Nephron progenitor cell (in vitro differentiated cells): ENCODE results near the gene FMNL2.

Experiments
- DNase-seq: peaks from one replicate; pipeline ENCODE4 v3.0.0; 2021
- H3K27ac Mint-ChIP-seq: 2 replicates; pipeline ENCODE4 v1.8.0; 2021; ENCODE audit warnings: mild to moderate bottlenecking, moderate library complexity, mixed read lengths
- H3K27me3 Mint-ChIP-seq: 2 replicates; pipeline ENCODE4 v1.8.0; 2021; ENCODE audit warnings: mild to moderate bottlenecking, low read depth, mixed read lengths; ENCODE audit not compliant: poor library complexity
- H3K36me3 Mint-ChIP-seq: 2 replicates; pipeline ENCODE4 v1.8.0; 2021; ENCODE audit warnings: low read depth, mixed read lengths
- H3K4me1 Mint-ChIP-seq: 2 replicates; pipeline ENCODE4 v1.8.0; 2021; ENCODE audit warnings: mixed read lengths
- H3K4me3 Mint-ChIP-seq: 2 replicates; pipeline ENCODE4 v1.8.0; 2021; ENCODE audit warnings: mild to moderate bottlenecking, moderate library complexity, mixed read lengths
- H3K9me3 Mint-ChIP-seq: 2 replicates; pipeline ENCODE4 v1.8.0; 2021; ENCODE audit warnings: mild to moderate bottlenecking, moderate library complexity, mixed read lengths
- TF ChIP-seq, protein P1 (sequence below): fragments of 200-600 bp; sonication (generic); IDR thresholded peaks from 2 replicates; pipeline ENCODE4 v1.5.0; 2021; ENCODE audit warnings: antibody characterized with exemption

Gene FMNL2

GRCh38 chr2:152483276-152484063 lies 148.5 kb downstream of the FMNL2 start:
- TF ChIP-seq, protein P1, sequence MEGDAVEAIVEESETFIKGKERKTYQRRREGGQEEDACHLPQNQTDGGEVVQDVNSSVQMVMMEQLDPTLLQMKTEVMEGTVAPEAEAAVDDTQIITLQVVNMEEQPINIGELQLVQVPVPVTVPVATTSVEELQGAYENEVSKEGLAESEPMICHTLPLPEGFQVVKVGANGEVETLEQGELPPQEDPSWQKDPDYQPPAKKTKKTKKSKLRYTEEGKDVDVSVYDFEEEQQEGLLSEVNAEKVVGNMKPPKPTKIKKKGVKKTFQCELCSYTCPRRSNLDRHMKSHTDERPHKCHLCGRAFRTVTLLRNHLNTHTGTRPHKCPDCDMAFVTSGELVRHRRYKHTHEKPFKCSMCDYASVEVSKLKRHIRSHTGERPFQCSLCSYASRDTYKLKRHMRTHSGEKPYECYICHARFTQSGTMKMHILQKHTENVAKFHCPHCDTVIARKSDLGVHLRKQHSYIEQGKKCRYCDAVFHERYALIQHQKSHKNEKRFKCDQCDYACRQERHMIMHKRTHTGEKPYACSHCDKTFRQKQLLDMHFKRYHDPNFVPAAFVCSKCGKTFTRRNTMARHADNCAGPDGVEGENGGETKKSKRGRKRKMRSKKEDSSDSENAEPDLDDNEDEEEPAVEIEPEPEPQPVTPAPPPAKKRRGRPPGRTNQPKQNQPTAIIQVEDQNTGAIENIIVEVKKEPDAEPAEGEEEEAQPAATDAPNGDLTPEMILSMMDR = no peak
- H3K36me3 Mint-ChIP-seq = peaks cover 8% of the 10 kb centered on the region
- no peaks in the 10 kb centered on the region for H3K9me3 Mint-ChIP-seq
- DNase-seq = no peak
- no peaks in the 10 kb centered on the region for H3K27me3 Mint-ChIP-seq
- H3K4me1 Mint-ChIP-seq = peaks cover 62% of the 10 kb centered on the region
- H3K27ac Mint-ChIP-seq = no peak overlapping the region
- no peak overlapping the region for H3K4me3 Mint-ChIP-seq

DNA sequence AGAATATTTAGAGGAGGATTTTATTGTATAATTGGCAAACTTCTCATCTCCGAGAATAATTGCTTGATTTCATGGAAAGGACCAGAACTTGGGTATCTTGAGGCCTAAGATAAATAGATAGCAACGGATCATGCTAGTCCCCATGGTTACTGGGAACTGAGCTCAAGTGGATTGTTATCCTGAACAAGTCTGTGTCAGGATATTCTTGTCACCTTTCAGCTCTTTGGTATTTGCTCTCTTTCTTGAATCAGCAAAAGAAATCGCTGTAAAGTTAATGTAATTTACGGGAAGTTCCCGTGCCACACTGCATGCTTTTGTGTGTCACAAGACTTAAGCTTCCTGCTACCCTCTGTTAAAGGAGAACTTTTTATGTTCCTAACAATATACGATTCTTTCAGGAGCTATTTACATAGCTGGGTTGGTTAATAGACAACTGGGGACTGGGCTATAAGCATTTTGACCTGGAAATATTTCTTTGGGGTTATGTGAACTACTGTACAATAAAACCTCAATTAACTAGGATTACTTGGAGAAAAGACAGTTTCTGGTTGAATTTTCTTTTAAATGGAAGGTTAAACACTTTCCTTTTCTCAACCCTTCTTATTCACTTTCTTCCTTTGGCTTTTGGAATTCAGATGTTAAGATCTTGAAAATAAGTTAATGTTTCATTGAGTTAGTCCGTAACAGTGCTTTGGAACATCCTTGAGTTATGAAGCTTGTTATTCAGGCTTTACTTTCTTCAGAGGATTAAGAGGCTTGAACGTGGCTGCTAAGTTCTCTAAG lies 151.2 kb downstream of the FMNL2 start:
- peaks cover 82% of the 10 kb centered on the region for H3K4me1 Mint-ChIP-seq
- H3K27me3 Mint-ChIP-seq = peaks cover 2% of the 10 kb centered on the region
- no peak overlapping the region for H3K4me3 Mint-ChIP-seq
- TF ChIP-seq, protein P1 = no peak
- no peaks in the 10 kb centered on the region for H3K9me3 Mint-ChIP-seq
- DNase-seq = no peak
- H3K27ac Mint-ChIP-seq = peak overlapping the region; percentile 18
- H3K36me3 Mint-ChIP-seq = peaks cover 8% of the 10 kb centered on the region

GRCh38 chr2:152486737-152487400 lies 151.9 kb downstream of the FMNL2 start:
- Mint-ChIP-seq H3K9me3 (no peaks in the 10 kb centered on the region), H3K4me3 (no peak overlapping the region), H3K4me1 (peaks cover 82% of the 10 kb centered on the region), H3K27me3 (peaks cover 2% of the 10 kb centered on the region), H3K27ac (peak overlapping the region; percentile 1), H3K36me3 (peaks cover 8% of the 10 kb centered on the region)
- DNase-seq = no peak
- TF ChIP-seq, protein P1 = no peak

GRCh38 chr2:152488075-152488474 lies 153.1 kb downstream of the FMNL2 start:
- peaks cover 13% of the 10 kb centered on the region for H3K36me3 Mint-ChIP-seq
- H3K4me3 Mint-ChIP-seq = no peak overlapping the region
- peaks cover 83% of the 10 kb centered on the region for H3K4me1 Mint-ChIP-seq
- H3K9me3 Mint-ChIP-seq = no peaks in the 10 kb centered on the region
- peaks cover 2% of the 10 kb centered on the region for H3K27me3 Mint-ChIP-seq
- DNase-seq = no peak
- H3K27ac Mint-ChIP-seq = no peak overlapping the region
- TF ChIP-seq, protein P1 = no peak

DNA sequence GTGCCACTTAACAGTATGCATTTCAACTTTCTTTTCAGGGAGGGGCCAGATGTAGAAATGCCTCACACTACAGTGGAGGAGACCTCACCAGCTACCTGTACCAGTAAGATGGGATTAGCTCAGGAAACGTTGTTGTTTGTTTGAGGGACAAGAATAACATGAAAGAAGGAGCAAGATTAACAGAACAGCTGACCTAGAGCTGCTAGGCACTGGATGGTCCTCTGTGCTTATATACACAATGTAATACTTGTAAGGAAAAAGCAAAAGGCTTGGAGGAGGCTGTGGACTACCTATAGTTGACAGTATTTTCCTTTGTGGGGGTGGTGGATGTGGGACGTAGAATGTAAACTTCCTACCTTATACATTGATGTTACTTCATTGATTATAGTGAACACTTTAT lies 154.4 kb downstream of the FMNL2 start:
- H3K9me3 Mint-ChIP-seq = peaks cover 6% of the 10 kb centered on the region
- H3K36me3 Mint-ChIP-seq = peaks cover 5% of the 10 kb centered on the region
- peaks cover 2% of the 10 kb centered on the region for H3K27me3 Mint-ChIP-seq
- DNase-seq = no peak
- peak overlapping the region; percentile 48 for H3K4me3 Mint-ChIP-seq
- H3K4me1 Mint-ChIP-seq = peaks cover 90% of the 10 kb centered on the region
- peak overlapping the region; percentile 96 for H3K27ac Mint-ChIP-seq
- TF ChIP-seq, protein P1 = no peak
